SHP77 (cell line): ENCODE results near the gene ZNHIT1.

ENCODE experiments used
- DNase-seq, 2 experiments: peaks; one replicate each; lab custom pipeline; 2025; lab: John Stamatoyannopoulos, UW

ZNHIT1 gene

DNA sequence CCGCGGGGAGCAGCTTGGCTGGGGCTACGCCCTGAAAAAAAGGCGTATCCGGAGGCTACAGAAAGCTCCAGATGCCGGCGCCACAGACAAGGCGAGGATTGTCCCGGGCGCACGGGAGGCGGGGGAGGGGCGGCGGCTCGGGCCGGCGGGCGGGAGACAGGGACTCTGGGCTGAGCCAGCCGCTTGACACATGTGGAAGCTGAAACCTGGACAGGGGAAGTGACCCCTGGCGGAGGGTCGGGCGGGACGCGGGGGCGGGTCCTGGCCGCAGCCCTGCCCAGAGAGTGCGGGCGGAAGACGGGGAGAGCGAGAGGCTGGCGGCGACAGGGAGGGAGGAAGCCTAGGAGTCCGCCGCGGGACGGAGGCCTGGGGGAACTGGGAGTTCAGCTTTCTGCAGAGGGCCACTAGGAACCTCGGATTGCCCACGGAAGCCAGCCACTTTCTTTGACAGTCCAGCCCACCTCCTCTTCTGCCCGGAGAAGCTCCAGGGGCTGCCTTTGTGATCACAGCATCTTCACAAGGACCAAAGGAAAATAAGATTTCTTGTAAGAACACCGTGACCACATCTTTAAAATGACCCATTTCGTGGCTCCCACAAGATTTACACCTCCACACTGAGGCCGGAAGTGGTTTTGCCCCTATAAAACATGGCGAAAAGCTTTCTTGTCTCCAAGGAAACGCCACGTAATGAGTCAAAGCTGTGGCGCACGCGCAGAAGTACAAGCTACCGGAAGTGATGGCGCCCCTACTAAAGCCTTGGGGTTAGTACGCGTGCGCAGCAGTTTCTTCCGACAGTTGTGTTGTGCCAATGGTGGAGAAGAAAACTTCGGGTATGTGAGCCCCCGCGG lies at the start of gene ZNHIT1, which contains the start of gene PLOD3:
ZNHIT1 (plus strand) TSS at position 778 of the 848 bp plus-strand sequence; CDS start at position 809, 31 bp downstream.
PLOD3 (minus strand) TSS at position 194 of the 848 bp plus-strand sequence. CDS start 307 bp downstream, outside the sequence.
- peak; percentile 96 to 97 for DNase-seq

DNA sequence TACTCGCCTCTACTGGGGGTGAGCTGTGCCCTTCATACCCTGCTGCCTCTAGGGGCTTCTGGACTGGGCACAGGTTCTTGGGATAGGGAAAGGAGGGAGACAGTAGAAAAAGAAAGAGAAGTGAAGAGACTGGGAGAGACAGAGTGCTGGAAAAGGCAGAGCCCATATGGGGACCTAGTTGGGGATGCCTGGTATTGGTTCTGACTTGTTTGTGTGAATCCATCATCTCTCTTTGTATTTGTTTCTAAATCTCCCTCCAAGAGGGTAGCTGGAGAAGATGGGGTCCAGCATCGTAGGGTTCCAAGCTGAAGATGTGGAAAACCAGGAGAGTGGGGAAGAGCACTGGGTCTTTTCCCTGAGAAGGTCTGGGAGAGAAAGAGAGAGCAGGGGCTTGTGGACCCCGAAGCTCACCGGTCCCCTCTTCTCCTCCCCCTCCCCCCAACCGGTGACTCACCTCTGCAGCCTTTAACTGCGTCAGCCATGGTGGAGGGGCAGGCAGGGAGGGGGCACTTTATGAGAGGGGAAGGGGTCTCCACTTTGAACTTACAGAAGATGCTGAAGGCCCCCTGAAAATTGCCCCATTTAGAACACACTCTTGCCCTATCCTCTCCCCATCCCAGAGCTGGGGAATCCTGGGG lies 49.4 kb upstream of the ZNHIT1 start:
- no peak for DNase-seq

DNA sequence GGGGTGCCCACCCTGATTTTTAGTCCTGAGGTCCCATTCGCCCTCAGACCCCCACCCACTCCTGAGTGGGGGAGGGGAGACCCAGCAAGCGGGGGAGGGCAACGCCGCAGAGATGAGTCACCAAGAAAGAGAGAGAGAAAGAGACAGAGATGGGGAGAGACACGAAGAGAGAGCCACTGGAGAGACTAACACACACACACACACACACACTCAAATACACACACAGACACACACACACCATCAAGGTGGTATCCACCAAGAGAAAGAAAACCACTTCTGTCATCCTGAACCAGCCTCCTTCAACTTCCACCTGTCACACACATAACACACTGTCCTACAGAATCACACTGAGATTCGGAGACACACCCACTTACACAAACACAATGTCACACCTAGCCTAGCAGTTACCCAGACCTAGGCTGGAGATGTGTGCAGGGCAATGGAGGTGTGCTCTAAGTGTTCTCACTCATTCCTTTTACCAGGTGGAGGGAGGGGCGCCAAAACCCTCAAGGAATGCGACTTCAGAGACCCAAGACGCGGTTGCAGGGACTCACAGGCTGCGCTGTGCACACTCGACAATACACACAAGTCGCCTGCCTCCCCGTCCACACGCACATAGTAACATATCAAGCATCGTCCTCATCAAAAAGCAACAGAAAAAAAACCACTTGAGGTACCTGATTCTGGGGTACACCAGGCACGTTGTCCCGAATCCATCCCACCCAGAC lies 48.7 kb upstream of the ZNHIT1 start:
- DNase-seq, result no peak

DNA sequence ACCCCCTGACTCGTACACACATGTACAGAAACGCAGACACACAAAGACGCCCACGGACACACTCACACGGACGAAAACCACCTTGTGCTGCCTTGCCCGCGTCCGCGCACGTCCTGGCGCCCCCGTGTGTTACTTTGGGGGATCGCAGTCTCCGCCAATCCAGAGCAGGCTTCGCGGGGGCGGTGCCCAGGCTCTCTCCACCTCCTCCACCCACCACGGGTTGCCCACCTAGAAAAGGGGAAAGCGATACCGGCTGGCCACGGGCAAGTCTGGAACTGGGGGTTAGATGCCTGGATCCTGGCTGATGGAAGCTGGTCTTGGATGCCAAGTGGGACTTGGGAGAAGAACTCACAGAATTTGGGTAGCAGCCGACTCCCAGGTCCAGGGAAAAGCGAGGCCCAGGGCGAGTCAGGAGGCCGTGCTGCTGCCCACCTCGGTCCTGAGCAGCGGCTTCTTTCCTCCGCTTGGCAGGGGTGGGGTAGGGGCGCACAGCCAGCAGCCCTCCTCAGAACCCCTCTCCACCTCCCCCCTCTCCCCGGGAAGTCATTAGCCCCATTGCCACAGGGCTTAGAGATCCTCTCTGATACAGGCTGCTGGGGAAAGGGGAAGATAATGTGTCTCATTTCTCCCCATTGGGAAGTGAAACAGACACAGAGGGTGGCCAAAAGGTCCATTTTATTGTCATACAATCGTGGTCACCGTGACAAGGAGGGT lies 48.0 kb upstream of the ZNHIT1 start:
- DNase-seq, result peak; percentile 26 to 52

DNA sequence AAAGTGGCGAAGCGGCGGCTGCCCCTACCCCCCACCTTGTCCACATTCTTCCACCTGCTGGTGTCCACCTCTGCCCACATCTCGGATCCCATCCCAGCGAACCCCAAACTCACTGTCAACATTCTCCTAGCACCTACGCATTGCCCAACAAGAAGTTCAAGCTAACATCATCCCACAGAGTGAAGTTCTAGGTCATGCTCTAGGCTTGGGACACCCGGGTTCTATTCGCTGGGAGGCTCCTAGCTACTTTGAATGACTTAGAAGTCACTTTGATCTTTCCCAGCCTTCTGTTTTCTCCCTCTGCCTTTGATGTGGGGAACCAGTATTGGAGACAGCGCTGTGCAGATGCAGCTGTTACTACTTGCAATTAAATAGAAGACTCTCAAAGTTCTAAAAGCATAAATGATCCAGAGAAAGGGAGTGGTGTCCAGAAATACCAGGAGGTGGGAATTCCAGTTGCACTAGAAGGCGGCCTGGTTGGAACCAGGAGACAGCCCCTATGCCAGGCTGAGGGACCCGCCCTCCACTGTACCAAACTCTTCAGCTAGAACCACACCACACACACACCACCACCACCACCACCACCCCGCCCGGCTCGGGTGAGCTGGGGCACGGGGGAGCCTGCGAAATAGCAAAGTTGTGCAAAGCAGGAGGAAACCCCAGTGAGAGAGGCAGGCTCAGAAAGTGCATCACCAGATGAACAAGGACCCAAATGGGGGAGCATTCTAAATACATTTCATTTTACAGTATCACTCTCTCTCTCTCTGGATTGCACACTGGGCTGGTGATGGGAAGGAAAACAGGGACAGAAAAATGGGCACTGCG lies 47.1 kb upstream of the ZNHIT1 start:
- DNase-seq, result no peak

DNA sequence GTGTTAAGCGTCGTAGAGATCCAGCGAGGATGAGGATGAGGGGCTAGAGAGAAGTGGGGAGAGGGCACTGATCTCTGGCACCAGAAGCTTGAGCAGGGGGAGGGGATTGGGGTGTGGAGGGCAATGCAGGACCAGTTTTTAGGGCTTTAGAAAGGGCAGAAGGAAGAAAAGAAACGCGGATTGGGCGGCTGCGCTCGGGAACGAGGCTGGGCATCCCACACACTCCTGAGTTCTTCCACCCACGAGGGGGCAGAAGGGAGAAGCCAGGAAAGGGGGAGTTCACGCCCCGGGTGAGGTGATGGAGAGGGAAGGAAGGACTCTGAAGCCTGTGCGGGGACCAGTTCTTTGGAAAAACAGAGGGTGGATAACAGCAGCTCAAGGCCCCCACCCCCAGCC lies 46.5 kb upstream of the ZNHIT1 start:
- DNase-seq, result no peak

DNA sequence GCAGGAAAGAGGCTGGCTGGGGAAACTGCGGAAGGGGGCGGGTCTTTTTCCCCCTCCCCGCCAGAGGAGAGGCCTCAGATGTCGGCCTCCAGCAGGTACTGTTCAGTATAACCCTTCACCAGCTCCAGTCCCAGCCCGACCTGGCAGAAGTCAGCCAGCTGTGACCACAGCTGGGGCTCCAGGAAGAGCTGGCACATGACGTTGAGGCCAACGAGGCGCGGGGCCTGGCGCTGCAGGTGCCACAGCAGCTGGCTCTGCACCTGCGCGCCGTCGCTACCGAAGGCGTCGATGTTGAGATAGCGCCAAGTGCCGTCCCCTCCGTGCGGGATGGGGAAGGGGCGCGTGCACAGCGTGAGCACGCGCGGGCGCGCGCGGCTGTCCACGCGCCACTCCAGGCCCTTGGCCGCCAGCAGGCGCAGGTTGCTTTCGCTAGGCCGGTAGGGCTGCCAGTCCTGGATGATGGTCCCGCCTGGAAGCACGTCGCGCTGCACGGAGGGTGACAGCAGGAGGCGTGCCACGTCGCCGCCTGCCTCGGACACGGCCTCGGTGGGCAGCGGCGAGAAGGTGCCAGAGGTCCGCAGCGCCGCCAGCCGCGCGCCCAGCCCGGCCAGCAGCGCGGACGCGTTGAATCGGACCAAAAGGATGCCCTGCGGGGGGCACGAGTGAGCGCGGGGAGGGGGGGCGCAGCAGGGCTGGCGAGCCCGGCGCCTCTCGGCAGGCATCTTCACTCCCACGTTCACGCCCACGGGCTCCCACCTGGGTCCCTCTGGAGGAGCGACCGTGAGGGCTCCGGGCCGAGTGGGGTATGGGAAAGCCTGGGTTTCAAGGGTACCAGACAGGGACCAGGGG lies 45.7 kb upstream of the ZNHIT1 start:
- DNase-seq, result peak; percentile 61 to 65

DNA sequence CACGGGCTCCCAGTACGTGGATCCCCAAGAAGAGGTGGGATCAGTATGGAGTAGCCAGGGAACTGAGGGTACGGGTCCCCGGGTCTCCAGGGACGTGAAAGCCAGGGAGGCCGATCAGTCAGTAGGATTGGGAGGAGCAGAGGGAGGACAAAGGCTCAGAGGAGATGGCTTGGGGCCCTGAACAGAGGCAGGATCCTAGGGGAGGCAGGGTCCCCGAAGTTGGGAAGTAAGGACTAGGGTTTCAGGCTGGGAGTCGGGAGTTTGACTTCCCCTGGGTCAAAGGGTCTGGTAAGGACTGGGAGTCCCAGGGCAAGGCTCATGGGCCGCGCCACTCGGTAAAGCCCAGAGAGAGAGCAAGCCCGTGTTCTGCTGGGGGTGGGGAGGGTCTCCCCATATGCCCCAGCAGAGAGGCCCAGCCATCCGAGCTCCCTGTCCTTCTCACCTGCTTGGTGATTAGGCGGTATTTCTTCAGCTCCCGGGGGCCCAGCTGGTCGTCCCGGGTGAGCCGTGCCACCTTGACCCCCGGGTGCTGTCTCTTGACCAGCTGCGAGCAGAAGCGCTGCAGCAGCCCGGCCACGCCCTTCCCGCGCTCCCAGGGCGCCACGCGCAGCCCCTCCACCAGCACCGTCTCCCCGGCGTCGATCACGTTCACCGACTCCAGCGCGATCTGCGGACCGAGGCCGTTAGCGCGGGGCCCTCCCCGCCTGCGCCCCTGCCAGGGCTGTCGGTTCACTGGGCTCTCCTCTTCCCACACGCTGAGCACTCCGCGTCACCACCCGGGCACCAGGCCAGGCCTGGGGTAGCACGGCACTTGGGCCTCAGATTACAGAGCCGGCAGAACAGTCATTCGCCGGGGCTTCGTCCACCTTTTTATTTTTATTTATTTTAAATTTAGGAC lies 44.9 kb upstream of the ZNHIT1 start:
- peak; percentile 74 to 76 for DNase-seq

DNA sequence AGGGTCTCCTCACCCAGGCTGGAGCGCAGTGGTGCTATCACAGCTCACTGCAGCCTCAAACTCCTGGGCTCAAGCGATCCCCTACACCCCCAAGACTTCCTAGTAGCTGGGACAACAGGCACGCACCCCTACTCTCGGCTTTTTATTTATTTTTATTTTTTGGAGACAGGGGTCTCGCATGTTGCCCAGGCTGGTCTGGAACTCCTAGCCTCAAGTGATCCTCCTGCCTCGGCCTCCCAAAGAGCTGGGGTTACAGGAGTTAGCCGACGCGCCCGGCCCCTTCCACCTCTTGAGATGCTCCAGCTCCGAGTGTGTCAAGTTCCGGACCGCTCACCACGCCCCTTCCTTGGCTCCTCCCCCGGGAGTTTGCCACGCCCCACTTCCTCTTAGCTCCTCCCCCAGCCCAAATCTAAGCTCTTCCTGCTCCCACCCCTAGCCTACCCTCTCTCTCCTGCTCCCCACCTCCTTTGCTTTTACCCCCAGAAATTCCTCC lies 44.2 kb upstream of the ZNHIT1 start:
- peak in 1 of 2 experiments; percentile 30 for DNase-seq

DNA sequence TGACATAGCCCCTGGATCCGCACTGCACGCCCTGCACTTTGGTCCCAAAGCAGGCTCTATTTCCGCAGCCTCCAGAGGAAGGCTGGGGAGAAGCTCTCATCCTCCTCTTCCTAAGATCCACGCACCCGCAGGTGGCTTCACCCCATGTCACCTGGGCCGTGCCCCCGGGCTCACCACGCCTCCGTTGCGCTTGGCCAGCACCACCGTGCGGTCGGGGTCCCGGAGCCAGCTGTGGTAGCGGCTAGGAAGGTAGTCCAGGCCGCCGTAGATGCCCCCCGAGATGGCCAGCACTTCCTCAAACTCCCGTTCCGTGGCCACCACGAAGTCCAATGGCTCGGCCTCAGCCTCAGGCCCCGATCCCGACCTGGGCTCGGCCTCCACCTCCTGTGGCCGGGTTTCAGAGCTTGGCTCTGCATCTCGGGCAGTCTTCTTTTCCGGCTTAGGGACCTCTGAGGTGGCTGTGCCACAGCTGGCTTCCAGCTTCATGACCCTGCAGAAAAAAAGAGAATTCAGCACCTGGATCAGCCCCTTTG lies 43.6 kb upstream of the ZNHIT1 start:
- no peak for DNase-seq

DNA sequence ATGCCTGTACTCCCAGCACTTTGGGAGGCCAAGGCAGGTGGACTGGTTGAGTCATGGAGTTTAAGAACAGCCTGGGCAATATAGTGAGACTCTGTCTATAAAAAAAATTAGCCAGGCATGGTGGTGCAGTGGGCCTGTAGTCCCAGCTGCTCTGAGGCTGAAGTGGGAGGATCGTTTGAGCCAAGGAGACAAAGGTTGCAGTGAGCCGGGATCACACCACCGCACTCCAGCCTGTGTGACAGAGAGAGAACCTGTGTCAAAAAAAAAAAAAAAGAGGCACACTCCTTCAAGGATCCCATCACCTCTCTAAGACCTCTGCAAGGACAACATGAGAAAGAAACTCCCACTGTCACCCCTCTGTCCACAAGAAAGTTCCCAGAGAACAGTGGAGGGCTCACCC lies 42.3 kb upstream of the ZNHIT1 start:
- DNase-seq, result no peak

DNA sequence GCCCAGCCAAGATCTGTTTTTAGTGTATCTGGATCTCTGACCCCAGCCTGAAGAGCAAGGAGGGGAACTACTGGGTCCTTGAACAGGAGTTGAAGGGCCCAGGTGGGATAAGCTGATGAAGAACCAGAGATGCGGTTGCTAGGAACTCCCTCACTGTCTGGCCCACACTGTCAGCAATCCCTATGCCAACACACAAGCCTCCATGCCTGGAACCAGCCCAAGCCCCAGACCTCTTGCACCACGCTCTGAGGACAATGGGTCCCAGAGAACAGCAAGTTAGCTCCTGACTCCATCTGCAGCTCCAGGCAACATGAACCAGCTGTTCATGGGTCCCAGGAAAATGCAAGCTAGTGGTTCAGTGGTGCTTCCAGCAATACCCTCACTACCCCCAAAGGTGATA lies 40.3 kb upstream of the ZNHIT1 start:
- no peak for DNase-seq

DNA sequence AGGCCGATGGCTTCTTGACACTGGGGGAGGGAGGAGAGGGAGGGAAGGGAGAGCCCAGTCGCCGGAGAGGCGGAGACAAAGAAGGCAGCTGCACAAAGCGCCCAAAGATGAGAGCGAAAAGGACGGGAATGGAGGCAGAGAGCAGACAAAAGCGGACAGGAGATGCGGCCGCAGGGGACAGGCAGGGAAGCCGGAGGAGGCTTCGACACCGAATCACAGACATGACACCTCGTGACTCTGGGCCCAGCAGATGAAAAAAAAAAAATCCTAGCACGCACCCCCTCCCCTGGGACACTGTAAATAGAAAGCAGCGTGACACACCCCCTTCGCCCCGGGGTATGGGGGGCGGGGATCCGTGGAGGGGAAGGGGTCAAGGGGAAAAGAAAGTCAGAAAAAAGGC lies 38.8 kb upstream of the ZNHIT1 start:
- peak in 1 of 2 experiments; percentile 40 for DNase-seq

DNA sequence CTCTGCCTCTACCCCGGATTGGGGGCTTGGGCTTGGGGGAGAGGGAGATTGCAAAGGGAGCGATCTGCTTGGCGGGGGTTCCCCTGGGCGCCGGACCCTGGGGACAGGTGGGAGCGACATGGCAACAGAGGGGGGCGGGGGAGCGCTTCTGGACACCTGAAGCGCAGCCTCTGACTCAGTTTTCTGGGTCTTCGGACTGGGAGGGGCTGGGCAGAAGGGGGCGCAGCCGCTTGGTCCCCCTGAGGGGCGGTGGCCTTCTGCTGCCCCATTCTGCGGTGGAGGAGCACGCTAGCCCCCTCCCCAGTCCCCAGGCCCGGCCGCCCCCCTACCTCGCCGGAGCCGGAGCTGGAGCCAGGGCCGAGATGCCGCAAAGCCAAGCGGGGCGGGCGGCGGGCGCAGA lies 38.3 kb upstream of the ZNHIT1 start:
- no peak for DNase-seq

DNA sequence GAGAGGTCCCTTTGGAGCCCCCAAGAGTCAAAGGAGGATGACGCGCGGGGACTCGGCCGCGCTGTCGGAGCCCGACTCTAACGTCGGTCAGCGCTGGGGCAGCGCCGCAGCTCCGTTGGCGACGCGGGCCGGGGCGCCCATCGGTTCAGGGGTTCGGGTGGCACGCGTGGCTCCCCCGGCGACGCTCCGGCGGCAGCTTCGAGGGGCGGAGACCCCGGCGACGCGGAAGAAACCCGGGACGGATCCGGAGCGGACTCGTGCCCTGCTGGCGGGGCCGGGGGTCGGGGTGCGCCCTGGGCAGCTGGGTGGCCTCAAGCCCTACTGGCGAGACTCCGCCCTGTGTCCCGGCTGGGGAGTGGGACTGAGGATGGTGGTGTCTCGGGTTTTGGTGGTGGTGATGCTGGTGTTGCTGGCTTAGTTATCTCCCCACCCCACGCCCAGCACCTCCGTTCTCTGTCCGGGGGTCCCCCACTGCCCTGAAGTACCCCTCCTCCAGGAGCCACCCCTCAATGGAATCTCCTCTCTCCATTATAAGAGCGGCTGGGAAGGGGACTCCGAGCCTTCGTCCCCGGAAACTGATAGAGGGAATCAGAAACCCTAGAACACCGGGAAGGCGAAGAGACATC lies 37.7 kb upstream of the ZNHIT1 start, which contains the start of gene NAT16:
NAT16 (minus strand) TSS at position 164 of the 626 bp plus-strand sequence. CDS start 5,486 bp downstream, outside the sequence.
- DNase-seq, result no peak

DNA sequence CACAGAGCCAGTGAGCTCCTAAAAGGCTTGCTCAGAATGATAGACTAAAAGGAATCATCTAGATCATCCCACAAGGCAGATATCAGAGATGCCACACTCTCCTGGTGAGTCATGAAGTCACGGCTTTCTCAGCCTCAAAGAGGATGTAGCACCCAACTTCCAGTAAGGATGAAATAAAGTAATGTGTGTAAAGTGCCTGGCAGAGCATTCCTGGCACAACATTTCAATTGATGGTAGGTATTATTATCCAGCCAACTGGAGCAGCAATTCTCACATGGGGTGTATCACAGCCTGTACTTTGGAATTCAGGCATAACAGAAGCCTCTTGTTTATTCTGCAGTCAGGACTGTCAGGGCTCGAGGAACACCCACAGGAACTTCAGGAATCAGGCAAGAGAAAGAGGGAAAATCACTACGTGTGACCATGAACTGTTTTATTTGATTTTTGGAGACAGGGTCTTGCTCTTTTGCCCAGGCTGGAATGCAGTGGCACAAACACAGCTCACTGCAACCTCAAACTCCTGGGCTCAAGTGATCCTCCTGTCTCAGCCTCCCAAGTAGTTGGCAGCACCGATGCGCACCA lies 32.6 kb upstream of the ZNHIT1 start:
- DNase-seq, result no peak

DNA sequence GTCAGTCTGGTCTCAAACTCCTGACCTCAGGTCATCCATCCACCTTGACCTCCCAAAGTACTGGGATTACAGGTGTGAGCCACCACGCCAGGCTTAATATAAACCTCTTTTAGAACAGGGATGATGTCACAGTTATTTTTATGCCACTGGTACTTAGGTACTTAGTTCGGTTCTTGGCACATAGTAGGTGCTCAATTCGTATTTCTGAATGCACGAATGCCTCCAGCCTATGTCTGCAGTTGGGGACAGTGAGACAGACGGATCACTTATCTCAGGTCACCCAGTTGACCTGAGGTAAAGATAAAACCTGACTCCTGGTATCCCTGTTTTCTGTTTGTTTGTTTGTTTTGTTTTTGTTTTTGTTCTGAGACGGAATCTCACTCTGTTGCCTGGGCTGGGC lies 31.8 kb upstream of the ZNHIT1 start:
- DNase-seq, result no peak
